ENCODE measurements around the gene AGER.

- TF ChIP-seq EZH2phosphoT487 (conservative IDR thresholded peaks at IDR 0.05; ENCODE audit: low read length): no peak
- TF ChIP-seq, protein P1, sequence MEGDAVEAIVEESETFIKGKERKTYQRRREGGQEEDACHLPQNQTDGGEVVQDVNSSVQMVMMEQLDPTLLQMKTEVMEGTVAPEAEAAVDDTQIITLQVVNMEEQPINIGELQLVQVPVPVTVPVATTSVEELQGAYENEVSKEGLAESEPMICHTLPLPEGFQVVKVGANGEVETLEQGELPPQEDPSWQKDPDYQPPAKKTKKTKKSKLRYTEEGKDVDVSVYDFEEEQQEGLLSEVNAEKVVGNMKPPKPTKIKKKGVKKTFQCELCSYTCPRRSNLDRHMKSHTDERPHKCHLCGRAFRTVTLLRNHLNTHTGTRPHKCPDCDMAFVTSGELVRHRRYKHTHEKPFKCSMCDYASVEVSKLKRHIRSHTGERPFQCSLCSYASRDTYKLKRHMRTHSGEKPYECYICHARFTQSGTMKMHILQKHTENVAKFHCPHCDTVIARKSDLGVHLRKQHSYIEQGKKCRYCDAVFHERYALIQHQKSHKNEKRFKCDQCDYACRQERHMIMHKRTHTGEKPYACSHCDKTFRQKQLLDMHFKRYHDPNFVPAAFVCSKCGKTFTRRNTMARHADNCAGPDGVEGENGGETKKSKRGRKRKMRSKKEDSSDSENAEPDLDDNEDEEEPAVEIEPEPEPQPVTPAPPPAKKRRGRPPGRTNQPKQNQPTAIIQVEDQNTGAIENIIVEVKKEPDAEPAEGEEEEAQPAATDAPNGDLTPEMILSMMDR (IDR thresholded peaks at IDR 0.05; ENCODE audit: insufficient read depth, low read length, poor library complexity, severe bottlenecking): no peak
These were observed 5.3 kb downstream of the AGER start for GRCh38 chr6:32178547-32179440.

Data from SU-DHL-6 (cell line).